Measurements from ENCODE around the gene TAF4.

DNA sequence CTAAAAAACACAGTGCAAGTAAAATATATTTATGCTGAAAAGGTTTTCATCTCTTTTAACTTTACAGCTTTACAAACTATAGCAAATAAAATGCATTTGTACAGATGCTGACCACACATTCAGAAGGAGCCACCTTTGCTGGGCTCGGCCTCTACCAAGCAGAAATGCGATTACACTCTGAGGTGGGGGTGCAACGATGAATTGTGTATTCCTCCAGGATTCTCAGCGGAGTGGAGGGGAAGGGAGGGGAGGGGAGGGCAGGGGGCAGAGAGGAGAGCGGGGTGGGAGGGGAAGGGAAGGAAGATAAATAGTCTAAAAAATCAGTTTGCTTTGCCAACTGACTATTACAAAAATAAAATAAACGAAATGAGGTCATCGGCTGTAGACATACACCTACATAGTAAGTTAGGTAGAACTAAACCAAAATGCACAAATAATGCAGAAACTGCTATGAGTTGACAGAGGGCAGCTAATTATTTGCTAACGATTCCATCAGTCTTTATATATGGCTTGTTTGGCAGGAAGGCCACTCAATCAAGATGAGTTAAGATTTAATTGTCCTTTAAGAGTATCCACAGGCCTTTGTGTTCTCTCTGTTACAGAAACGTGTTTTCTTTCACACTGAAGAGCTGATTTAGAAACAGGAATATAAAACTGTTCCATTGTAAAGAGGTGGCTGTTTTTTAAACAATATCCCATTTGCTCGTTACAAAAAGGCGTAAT lies 90.1 kb downstream of the TAF4 start:
- TF ChIP-seq, protein P1, sequence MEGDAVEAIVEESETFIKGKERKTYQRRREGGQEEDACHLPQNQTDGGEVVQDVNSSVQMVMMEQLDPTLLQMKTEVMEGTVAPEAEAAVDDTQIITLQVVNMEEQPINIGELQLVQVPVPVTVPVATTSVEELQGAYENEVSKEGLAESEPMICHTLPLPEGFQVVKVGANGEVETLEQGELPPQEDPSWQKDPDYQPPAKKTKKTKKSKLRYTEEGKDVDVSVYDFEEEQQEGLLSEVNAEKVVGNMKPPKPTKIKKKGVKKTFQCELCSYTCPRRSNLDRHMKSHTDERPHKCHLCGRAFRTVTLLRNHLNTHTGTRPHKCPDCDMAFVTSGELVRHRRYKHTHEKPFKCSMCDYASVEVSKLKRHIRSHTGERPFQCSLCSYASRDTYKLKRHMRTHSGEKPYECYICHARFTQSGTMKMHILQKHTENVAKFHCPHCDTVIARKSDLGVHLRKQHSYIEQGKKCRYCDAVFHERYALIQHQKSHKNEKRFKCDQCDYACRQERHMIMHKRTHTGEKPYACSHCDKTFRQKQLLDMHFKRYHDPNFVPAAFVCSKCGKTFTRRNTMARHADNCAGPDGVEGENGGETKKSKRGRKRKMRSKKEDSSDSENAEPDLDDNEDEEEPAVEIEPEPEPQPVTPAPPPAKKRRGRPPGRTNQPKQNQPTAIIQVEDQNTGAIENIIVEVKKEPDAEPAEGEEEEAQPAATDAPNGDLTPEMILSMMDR (IDR thresholded peaks at IDR 0.05), result no peak
- no peak for TF ChIP-seq POLR2AphosphoS5 (IDR thresholded peaks at IDR 0.05; ENCODE audit: insufficient read depth in 1 of 2, low read depth in 1 of 2)

Data from vagina (tissue), 2 donors.